Ishikawa (cell line): ENCODE results near the gene TMEM132D.

Experiments
- CEBPB ChIP-seq: IDR thresholded peaks from 2 replicates; pipeline ENCODE4 v1.6.1; 2012
- EP300 ChIP-seq: IDR thresholded peaks from 2 replicates; pipeline ENCODE4 v1.6.1; 2012; ENCODE audit warnings: borderline replicate concordance
- NFIC ChIP-seq: IDR thresholded peaks from 2 replicates; pipeline ENCODE4 v1.6.1; 2012
- RAD21 ChIP-seq: IDR thresholded peaks from 2 replicates; pipeline ENCODE4 v1.6.1; 2012; ENCODE audit warnings: low read depth
- TAF1 ChIP-seq: IDR thresholded peaks from 2 replicates; pipeline ENCODE4 v1.6.1; 2012; ENCODE audit warnings: low read depth, mild to moderate bottlenecking
- YY1 ChIP-seq: IDR thresholded peaks from 2 replicates; pipeline ENCODE4 v1.6.1; 2012; ENCODE audit warnings: low read depth
- ZBTB7A ChIP-seq: IDR thresholded peaks from 2 replicates; pipeline ENCODE4 v1.6.1; 2012; ENCODE audit warnings: low read depth
- TF ChIP-seq, protein P1 (sequence below): IDR thresholded peaks from 2 replicates; pipeline ENCODE4 v1.6.1; 2012; ENCODE audit warnings: low read depth, mild to moderate bottlenecking
- TF ChIP-seq, protein P2 (sequence below): IDR thresholded peaks from 2 replicates; pipeline ENCODE4 v1.6.1; 2012

DNA sequence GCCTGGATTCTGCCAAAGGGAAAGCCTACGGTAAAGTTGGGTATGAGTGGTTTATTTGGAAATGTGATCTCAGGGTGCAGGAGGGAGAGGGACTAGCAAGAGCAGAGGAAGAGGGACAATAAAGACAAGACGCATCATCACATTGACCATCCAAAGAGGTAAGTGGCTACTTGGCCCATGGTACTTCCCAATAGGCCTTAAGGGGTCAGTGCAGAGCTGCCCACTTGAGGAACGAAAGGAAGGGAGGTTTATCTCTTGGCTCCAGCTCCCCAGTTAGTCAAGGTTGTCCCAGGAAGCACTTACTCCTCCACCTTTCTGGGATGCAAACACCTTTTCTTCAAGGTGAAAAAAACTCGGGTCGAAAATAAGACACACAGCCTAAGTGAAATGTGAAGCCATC, 323.9 kb downstream of the TMEM132D start:
- TF ChIP-seq NFIC (no peak), ZBTB7A (no peak), CEBPB (no peak), EP300 (no peak), TAF1 (no peak), RAD21 (no peak), YY1 (no peak)
- TF ChIP-seq, protein P1, sequence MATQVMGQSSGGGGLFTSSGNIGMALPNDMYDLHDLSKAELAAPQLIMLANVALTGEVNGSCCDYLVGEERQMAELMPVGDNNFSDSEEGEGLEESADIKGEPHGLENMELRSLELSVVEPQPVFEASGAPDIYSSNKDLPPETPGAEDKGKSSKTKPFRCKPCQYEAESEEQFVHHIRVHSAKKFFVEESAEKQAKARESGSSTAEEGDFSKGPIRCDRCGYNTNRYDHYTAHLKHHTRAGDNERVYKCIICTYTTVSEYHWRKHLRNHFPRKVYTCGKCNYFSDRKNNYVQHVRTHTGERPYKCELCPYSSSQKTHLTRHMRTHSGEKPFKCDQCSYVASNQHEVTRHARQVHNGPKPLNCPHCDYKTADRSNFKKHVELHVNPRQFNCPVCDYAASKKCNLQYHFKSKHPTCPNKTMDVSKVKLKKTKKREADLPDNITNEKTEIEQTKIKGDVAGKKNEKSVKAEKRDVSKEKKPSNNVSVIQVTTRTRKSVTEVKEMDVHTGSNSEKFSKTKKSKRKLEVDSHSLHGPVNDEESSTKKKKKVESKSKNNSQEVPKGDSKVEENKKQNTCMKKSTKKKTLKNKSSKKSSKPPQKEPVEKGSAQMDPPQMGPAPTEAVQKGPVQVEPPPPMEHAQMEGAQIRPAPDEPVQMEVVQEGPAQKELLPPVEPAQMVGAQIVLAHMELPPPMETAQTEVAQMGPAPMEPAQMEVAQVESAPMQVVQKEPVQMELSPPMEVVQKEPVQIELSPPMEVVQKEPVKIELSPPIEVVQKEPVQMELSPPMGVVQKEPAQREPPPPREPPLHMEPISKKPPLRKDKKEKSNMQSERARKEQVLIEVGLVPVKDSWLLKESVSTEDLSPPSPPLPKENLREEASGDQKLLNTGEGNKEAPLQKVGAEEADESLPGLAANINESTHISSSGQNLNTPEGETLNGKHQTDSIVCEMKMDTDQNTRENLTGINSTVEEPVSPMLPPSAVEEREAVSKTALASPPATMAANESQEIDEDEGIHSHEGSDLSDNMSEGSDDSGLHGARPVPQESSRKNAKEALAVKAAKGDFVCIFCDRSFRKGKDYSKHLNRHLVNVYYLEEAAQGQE = no peak
- TF ChIP-seq, protein P2, sequence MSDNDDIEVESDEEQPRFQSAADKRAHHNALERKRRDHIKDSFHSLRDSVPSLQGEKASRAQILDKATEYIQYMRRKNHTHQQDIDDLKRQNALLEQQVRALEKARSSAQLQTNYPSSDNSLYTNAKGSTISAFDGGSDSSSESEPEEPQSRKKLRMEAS = no peak
